CD4-positive, alpha-beta T cell treated with Interleukin-4 for 1 hour (primary cell): ENCODE data around the gene ZNF705A.
"Not testable (repeated sequence)": the region's sequence is repeated elsewhere in the genome, so short reads cannot be mapped to it uniquely, and the experiment has no call there.

ENCODE experiments used
- DNase-seq, 2 donors: peaks; one replicate each; pipeline ENCODE4 v3.0.0-alpha.2; 2020 to 2022

Gene ZNF705A

GRCh38 chr12:8188088-8188487, 31.3 kb downstream of the ZNF705A start:
- DNase-seq = not testable (repeated sequence)

GRCh38 chr12:8197685-8198308, 41.0 kb downstream of the ZNF705A start:
- DNase-seq = not testable (repeated sequence)

DNA sequence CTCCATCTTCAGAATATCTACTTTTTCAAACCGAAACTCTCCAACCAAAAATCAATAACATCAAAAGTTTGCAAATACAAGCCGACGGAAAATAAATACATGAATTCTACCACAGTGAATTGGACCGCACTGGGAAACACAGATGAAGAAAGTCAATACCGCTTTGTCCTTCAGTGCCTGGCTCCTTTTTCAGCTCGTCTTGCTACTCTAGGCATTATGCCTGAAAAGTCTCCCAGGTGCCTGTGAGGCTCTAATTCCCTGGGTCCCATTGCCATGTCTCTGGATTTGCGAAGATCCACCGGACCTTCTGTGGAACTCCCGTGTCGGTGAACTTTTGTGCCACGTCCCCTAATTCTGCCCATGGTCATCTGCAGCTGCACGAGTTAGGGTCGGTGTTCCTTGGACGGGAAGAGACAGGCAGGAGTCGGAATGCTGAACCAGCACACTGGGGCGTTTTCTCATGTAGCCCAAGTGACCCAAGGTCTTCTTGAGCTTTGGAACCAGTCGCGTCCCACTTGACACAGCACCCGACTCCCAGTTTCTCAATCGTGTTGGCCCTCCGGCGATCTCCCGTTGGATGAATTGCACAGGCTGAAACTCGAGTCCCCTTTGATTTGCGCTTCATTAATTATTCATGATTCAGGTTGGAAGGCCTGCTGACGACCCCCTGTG, 62.0 kb downstream of the ZNF705A start:
- not testable (repeated sequence) for DNase-seq

DNA sequence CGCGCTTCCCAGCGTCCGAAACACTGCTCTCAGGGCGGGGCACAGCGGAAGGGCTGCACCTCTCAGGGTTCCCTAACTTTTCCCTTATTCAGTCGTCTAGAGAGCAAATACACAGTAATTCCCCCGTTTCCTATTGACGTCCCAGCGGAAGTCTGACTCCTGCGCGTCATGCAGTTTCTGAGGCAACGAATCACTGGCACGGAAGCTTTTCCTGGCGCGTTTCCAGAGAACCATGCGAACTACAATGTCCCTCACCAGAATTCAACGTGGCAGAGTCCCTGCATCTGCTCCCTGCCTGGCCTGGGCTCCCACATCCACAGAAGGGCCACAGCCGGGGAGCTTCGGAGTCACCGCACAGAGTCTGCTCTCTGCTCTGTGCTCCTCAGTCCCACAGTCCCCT, 64.6 kb downstream of the ZNF705A start:
- DNase-seq = not testable (repeated sequence)

DNA sequence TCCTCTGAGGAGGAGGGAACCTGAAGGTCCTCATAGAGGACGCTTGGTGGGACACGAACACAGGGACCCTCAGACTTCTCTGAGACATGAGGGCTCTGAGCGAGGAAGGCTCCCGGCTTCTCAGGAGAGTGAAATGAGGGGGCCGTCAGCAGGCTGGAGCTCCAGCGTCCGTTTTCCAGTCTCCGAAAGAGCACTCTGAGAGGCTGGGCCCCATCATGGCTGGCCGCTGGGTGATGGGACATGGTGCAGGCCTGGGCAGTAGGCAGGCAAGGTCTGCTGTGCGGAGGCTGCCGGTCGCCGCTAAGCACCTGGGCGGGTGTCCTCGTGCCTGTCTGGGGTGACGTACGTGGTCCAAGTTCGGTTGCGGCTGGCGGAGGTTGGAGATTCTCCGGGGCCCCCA, 65.0 kb downstream of the ZNF705A start:
- not testable (repeated sequence) for DNase-seq

DNA sequence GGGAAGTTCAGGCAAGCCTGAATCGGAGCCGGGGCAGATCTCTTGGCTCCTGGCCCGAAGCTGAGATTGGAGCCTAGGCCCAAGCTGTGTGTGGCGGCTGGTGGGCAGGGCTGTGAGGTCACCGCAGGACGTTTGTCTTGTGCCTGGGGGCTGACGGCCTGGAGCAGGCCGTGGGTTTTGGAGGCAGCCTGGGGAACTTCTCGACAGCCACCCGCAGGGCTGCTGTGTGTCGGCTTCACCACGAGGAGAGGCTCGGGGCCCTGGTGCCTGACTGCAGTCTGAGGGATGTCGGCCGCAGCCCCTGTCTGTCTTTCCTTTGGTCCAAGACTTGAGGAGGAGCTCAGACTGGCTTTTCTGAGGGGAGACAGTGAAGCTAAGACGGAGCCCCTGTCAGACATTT, 65.5 kb downstream of the ZNF705A start:
- DNase-seq = not testable (repeated sequence)

DNA sequence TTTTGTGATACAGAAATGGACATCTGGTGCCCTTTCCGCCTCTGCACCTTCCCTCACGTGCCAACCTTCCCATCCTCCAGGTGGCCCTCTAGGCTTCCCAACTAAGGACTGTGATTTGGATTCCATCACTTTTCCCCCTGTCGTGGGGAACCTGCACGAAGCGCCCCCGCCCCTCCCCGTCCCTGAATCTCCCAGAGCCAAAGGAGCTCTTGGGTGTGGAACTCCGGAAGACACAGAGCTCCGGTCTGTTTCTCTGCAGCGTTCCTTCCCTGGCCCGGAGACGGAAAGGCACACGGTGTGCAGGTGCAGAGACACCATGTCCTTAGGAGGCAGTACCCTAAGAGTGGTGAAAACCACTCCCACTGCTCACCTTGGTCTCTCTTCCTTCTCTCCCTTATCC, 66.8 kb downstream of the ZNF705A start:
- not testable (repeated sequence) for DNase-seq

GRCh38 chr12:8224782-8225181, 68.0 kb downstream of the ZNF705A start:
- not testable (repeated sequence) for DNase-seq

DNA sequence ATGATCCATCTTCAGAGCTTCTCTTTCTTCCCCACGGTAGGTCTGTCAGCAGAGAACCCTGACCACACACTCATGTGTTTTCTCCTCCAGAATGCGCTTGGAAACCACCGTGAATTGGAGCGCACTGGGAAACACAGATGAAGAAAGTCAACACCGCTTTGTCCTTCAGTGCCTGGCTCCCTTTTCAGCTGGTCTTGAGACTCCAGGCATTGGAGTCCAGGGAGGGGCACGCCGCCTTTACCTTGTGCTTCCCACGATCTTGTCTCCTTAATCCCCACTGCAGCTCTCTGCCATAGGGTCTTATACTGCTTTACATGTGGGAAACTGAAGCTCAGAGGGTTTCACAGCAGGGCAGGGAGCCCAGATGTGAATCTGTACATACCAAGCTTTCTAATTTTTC, 69.5 kb downstream of the ZNF705A start:
- no peak for DNase-seq

DNA sequence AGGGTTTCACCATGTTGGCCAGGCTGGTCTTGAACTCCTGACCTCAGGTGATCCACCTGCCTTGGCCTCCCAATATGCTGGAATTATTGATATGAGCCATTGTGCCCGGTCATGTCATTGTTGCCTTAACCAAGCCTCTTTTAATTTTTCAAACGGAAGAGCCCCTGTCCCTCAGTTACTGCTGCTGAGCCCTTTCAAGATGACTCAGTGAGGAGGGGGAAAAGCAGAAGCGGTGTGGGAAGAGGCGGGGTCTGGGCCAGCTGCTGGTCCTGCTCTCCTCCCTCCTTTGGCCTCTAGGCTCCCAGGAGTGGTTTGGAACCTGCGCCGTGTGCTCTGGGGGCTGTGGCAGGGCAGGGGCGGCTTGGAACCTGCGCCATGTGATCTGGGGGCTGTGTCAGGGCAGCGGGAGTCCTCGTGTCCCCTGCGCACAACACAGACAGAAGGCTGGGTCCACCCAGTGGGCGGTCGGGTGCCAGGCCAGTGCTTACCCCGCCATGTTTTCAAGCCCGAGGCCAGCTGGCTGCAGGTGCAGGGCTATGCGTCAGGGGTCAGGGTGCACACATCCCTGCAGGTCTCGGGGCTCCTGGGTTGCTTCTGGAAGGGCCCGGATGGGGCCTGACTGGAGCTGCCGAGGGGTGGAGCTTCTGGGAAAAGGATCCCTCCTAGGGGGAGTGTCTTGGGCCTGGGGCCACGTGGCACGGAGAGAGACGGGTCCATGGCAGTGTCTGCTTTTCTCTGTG, 70.3 kb downstream of the ZNF705A start, which contains the start of gene FAM90A1:
TSS of gene FAM90A1 (minus strand) at position 627 of the 740 bp plus-strand sequence. CDS start 2,786 bp downstream, outside the sequence.
- DNase-seq = peak; percentile 8 to 23

GRCh38 chr12:8227732-8228077, 70.9 kb downstream of the ZNF705A start:
- DNase-seq = not testable (repeated sequence)

DNA sequence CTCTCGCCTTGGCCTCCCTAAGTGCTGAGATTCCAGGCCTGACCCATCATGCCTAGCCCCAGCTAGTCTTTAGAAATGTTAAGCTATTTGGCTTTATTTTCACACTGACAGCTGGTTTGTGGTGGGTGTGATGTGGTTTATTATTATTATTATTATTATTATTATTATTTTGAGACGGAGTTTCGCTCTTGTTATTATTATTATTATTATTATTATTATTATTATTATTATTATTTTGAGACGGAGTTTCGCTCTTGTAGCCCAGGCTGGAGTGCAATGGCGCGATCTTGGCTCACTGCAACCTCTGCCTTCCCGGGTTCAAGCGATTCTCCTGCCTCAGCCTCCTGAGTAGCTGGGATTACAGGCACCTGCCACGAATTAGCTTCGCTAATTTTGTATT, 71.8 kb downstream of the ZNF705A start:
- not testable (repeated sequence) for DNase-seq

DNA sequence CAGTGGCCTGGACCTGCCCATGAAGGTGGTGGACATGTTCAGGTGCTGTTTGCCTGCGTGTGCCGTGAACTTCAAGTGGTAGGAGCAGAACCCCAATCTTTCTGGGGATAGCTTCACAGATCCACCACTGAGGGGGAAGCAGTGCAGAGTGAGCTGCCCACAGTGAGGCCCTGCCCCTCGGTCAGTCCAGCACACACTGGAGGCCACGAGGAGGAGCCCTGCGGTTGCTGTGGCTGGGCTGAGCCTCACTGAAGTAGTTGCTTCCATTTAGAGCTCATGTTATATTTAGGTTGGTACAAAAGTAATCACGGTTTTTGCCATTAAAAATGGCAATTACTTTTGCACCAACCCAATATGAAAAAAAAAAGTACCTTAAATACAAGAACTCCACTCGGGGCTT, 72.7 kb downstream of the ZNF705A start:
- DNase-seq = not testable (repeated sequence)
